ENCODE results near the gene ZNF705A.
"Not testable (repeated sequence)": the region's sequence is repeated elsewhere in the genome, so short reads cannot be mapped to it uniquely, and the experiment has no call there.

ZNF705A gene
- total RNA-seq = 0 reads per million in 4 donors

DNA sequence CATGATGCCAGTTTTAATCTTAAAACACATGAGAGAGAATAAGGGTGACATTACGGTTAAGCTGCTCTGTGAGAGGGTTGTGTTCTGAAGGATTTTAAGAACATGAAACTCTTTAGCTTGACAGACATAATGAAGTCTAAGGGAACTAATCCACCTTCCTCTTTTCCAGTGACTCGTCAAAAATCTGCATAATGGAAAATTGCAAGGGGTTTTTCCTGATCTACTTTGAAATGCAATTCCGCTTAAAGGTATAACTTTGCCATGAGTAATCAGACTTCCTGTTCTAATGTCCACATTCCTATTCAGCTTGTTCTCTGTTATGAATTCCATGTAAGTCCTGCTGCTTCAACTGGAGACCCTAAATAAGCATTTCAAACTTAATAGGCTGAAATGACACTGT lies at the start of gene ZNF705A:
TSS of gene ZNF705A (plus strand) at position 171 of the 400 bp plus-strand sequence. CDS start 15,611 bp downstream, outside the sequence.
- no peak for DNase-seq

DNA sequence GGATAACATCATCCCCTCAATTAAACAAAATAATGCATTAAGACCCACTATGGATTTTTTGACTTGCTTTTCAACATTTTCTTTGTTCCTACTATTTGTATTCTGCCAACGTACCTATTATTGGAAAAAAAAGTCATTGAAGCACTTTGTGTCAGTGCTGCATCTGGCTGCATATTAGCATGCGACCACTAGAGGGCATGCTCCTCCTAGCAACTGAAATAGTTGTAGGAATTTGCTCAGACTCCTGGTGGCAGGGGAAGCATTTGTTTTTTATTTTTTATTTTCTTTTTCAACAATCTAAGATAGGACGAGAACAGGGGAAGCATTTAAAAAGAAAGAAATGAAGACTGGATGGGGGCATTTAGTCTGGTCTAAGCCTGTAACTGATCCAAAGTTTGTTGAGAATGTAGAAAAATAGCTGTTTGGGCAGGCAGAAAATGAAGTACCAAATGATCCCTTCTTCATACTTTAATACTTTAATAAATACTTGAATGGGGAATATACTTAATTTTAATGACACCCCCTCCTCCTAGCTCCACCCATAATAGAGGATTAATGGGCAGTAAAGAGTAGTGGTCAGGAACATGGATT lies 47.9 kb upstream of the ZNF705A start:
- DNase-seq = peak; percentile 51 to 70 (median 63)

DNA sequence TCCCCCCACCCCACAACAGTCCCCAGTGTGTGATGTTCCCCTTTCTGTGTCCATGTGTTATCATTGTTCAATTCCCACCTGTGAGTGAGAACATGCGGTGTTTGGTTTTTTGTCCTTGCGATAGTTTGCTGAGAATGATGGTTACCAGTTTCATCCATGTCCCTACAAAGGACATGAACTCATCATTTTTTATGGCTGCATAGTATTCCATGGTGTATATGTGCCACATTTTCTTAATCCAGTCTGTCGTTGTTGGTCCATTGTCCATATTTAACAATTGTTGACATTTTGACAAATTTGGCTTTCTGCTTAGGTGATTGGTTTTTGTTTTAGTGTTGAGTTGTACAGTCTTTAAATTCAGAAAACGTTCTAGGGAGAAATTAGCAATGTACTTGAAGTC lies 43.7 kb upstream of the ZNF705A start:
- not testable (repeated sequence) for DNase-seq

DNA sequence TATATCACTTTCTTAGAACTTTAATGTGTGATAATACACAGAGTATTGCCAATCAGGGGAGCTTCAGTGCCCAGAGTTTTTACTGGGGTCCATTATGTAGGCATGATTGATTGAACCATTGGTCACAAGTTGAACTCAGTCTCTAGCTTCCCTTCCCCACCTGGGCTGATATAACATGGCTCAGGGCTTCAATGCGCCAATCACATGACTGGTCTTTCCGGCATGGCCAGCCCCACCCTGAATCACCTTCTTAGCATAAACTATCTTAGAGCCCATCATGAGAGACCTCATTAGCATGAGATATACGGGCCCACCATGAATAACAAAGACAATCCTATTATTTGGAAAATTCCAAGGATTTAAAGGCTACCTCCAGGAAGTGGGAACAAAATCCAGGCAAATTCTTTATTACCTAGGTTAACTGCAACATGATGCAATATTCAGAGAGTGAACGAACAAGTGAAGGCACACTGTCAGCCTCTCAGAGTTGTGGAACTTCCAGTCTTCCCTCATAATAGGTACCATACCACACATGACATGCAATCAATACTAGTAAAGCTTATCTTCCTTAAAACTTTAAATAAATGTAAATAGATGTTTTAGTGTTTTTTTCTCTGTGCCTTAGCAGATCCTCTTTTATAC lies 36.6 kb upstream of the ZNF705A start:
- DNase-seq = no peak

GRCh38 chr12:8123124-8123912 lies 33.5 kb upstream of the ZNF705A start, which contains the start of gene CLEC4A:
Gene CLEC4A, plus strand, starts transcription at chr12:8123617. Its CDS starts 262 bp downstream, at chr12:8123879.
- no peak for DNase-seq

GRCh38 chr12:8127138-8127537 lies 29.7 kb upstream of the ZNF705A start:
- DNase-seq = peak in 2 of 5 donors; percentile 8 to 15

DNA sequence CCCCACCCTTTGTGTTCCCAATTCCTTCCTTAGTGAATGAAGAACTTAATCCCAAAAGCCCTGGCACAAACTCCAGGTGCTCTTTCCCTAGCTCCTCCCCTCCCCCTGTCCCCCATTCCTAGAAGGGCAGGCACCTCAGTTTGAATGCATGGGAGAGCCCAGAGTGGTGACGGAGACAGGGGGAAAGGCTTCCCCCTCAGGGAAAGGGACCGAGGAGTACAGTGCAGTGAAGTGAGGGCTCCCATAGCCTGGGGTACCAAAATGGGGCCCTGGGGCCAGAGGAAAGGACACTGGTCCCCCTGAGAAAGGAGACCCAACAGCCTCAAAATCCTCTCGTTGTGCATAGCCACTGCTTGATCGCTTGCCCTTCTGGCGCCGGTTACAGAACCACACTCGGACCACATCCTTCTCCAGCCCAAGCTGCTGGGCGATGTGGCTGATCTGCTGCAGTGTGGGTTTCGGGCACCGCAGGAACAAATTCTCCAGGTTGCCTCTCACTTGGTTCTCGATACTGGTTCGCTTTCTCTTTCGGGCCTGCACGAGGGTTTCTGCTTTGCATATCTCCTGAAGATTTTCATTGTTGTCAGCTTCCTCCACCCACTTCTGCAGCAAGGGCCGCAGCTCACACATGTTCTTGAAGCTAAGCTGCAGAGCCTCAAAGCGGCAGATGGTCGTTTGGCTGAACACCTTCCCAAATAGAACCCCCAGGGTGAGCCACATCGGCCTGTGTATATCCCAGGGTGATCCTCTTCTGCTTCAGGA lies 23.0 kb upstream of the ZNF705A start:
- not testable (repeated sequence) for DNase-seq

DNA sequence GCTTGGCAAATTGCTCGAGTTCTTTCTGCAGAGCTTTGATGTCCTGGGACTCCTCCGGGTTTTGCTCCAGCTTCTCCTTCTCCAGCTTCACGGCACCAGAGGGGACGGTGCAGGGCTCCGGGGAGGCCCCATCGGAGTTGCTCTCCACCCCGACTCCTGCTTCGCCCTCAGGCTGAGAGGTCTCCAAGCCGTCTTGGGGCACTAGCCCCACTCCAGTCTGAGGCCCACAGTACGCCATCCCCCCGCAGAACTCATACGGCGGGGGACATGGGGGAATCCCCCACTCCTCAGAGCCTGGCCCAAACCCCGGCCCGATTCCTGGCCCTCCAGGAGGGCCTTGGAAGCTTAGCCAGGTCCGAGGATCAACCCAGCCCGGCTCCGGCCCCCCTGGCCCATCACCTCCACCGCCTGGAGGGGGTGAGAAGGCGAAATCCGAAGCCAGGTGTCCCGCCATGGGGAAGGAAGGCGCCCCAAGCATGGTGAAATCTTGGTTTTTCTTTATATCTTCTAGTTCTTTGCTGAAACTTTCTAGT lies 22.4 kb upstream of the ZNF705A start:
- DNase-seq = not testable (repeated sequence)

DNA sequence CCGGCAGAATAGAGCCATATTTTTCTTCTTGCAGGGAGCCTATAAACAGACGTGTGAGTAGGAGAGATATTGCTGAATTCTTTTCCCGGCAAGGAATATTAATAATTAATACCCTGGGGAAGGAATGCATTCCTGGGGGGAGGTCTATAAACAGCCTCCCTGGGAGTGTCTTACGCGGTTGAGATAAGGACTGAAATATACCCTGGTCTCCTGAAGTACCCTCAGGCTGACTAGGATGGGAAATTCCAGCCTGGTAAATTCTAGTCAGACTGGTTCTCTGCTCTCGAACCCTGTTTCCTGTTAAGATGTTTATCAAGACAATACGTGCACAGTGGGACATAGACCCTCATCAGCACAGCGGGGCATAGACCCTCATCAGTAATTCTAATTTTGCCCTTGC lies 15.2 kb upstream of the ZNF705A start:
- not testable (repeated sequence) for DNase-seq

DNA sequence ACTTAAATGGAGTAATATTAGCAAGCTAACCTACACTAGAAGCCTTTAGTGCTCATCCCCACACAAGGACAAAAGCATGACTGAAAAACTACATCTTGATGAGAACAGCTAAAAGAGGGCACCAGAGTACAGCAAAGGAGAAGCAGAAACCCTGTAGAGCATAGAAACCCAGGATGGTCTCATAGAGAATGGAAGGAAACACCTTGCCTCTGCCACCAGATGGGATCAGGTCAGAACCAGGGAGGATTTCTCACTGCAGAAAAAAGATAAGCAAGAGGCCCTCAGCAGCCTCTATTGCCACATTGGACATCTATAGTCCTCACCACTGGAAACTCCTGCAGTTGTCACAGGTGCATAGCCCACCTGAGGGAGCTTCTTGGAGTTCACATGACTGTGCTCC lies 13.6 kb upstream of the ZNF705A start:
- DNase-seq = no peak

DNA sequence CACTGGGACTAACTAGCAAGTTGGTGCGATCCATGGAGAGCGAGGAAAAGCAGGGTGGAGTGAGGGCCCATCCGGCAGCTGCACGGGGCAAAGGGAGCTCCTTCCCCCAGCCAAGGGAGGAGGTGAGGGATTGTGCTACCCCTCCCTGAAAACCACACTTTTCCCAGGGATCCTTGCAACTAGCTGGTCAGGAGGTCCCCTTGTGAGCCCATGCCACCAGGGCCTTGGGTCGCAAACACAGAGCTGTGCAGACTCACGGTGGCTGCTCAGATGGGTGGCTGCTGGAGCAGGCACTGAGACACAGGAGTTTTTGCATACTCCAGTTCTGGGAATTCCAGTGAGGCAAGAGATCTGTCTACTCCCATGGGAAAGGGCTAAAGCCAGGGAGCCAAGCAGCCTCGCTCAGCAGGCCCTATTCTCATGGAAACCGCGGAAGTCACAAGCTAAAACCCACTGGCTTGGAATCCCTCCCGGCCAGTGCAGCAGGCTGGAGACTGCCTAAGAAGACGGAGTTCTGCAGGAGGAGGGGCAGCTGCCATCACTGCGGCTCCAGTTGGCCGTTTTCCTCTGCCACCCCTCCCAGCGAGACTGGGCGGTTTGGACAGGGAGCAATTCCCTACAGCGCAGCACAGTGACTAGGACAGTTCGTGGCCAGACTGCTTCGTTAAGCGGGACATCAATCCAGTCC lies 10.9 kb upstream of the ZNF705A start:
- DNase-seq = no peak

DNA sequence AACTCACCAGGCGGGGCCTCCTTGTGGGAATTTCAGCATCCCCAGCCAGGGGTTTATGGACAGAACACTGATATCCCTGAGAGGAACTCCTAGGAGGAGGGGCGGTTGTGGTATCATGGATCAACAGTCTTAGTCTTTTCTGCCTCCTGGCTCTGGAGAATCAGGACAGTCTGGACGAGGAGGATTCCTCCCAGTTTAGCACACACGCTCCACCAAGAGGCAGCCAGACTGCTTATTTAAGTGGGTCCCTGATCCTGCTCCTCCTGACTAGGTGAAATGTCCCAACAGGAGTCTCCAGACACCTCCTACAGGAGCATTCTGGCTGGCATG lies 10.4 kb upstream of the ZNF705A start:
- no peak for DNase-seq

GRCh38 chr12:8154526-8154925 lies 2.3 kb upstream of the ZNF705A start:
- no peak for DNase-seq

- DNase-seq = no peak
Observed at GRCh38 chr12:8156416-8156815, 399 bp upstream of the ZNF705A start.

DNA sequence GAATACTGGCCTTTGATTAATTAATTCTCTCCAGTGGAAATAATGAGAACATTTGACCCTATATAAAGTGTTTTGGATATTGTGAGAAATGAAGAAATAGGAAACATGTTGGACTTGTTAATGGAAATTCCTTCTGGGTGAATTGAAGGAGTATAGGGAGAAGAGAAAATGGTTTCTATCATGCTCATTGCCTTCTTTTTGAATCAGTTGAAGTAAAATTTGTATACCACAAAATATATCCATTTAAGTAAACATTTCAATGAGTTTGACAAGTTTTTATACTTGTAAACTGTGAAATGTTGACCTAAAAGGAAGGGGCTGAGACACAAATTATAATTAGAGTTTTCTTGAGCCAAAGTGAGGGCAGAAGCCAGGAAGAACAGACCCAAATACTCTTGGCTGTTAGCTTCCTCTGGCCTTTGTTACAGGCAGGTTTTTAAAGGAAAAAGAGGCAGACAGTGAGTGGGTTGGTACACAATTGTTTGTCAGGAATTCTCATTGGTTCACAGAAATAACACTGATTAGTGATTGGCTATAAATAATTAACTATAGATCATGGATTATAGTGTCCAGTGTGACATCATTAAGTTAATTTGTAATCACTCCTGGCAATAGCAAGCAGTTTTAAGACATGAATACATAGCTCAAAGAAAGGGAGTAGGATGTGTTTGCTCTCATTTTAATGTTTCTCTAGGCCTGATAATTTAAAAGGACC lies 826 bp downstream of the ZNF705A start:
- DNase-seq = no peak

GRCh38 chr12:8172911-8173310 lies 16.1 kb downstream of the ZNF705A start:
- not testable (repeated sequence) for DNase-seq

DNA sequence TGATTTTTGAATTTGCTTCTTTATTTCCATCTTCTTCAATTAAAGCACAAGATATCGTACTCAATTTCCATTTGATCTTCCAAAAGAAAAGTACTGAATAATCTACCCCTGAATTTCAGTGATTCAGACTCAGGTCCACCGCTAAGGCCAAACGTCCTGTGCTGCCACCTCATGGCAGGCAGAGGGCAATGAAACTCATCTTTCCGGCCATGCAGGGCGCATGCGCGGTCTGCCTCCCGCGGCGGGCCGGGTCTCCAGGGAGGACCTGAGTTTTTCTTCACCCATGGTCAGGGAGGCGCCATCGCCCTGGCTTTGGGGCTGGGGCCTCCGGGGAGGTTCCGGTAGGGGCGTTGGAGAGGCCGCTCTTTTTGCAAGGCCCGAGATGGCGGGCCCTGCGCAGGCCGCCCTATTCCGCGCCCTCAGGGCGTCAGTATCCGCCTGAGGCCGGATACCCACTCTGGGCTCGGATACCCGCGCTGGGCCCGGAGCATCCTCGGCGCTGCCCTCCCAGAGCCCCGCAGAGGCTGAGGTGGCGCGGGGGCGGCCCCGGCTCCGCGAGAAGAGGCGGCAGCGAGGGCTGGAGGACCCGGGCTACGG lies 23.3 kb downstream of the ZNF705A start:
- peak; percentile 49 to 73 (median 55) for DNase-seq

DNA sequence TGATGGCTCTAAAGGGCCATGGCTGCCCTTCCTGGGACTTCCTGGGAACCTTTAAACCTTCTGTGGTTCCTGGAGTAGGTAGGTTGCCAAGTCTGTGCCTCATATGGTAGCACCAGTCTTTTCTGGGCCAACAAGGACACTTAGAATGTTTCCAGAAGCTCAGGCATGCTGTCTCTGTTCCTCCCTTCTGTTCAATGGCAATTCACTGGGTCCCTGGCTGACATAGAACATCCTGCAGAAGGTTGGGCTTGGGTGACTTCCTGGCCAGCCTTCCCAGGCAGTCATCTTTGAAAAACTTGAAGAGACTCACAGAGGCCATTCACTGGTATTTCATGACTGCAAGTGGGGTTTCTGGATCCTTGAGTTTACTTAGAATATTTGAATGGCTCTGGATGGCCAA lies 24.5 kb downstream of the ZNF705A start:
- DNase-seq = not testable (repeated sequence)

- DNase-seq = not testable (repeated sequence)
Observed at GRCh38 chr12:8182923-8183322, 26.1 kb downstream of the ZNF705A start.

DNA sequence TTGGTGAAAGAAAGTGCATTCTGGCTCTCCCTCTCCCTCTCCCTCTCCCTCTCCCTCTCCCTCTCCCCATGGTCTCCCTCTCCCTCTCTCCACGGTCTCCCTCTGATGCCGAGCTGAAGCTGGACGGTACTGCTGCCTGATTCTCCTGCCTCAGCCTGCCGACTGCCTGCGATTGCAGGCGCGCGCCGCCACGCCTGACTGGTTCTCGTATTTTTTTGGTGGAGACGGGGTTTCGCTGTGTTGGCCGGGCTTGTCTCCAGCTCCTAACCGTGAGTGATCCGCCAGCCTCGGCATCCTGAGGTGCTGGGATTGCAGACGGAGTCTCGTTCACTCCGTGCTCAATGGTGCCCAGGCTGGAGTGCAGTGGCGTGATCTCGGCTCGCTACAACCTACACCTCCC lies 26.5 kb downstream of the ZNF705A start:
- not testable (repeated sequence) for DNase-seq

- not testable (repeated sequence) for DNase-seq
Observed at GRCh38 chr12:8184206-8184605, 27.4 kb downstream of the ZNF705A start.
